ENCODE data around the gene MYMX. TPM values are rescaled to one million over a fixed set of nuclear protein-coding genes. Genes with fewer than 3 reads are reported as not detected.

Gene MYMX
- total and polyA plus RNA-seq, 2 of the 13 experiments (the other 11 are each of a cell fraction or from before 2014, with no cell fraction given), result not detected

DNA sequence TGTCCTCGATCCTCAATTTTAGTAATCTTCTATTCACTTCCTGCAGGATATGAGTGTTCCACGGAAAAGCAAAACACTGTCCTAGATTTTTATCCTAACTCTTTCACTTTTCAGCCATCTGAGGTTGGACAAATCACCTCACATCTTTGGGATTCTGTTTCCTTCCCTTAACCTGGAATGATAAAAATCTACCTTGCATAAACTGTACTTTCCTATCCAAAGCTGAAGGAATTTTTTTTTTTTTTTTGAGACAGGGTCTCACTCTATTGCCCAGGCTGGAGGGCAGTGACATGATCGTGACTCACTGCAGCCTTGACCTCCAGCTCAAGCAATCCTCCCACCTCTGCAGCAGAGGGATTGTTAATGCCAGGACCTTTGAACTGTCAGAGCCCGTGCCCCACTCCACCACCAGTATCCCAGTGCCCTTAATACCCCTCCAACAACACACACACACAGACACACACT lies 37.6 kb upstream of the MYMX start (continued):
- TF ChIP-seq, protein P1, sequence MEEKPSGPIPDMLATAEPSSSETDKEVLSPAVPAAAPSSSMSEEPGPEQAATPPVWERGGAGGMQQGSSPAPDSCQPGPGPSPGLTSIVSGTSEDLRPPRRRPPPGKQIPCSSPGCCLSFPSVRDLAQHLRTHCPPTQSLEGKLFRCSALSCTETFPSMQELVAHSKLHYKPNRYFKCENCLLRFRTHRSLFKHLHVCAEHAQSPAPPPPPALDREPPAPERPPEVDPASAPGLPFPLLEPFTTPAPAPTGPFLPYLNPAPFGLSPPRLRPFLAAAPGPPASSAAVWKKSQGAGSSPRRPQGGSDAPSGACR (CRISPR knock-in tag; IDR thresholded peaks at IDR 0.05), result no peak
- TF ChIP-seq ZNF605 (CRISPR knock-in tag; IDR thresholded peaks at IDR 0.05), result no peak
- no peak for TF ChIP-seq IRX3 (CRISPR knock-in tag; IDR thresholded peaks at IDR 0.05; ENCODE audit: borderline replicate concordance, low read depth)
- TF ChIP-seq, protein P2, sequence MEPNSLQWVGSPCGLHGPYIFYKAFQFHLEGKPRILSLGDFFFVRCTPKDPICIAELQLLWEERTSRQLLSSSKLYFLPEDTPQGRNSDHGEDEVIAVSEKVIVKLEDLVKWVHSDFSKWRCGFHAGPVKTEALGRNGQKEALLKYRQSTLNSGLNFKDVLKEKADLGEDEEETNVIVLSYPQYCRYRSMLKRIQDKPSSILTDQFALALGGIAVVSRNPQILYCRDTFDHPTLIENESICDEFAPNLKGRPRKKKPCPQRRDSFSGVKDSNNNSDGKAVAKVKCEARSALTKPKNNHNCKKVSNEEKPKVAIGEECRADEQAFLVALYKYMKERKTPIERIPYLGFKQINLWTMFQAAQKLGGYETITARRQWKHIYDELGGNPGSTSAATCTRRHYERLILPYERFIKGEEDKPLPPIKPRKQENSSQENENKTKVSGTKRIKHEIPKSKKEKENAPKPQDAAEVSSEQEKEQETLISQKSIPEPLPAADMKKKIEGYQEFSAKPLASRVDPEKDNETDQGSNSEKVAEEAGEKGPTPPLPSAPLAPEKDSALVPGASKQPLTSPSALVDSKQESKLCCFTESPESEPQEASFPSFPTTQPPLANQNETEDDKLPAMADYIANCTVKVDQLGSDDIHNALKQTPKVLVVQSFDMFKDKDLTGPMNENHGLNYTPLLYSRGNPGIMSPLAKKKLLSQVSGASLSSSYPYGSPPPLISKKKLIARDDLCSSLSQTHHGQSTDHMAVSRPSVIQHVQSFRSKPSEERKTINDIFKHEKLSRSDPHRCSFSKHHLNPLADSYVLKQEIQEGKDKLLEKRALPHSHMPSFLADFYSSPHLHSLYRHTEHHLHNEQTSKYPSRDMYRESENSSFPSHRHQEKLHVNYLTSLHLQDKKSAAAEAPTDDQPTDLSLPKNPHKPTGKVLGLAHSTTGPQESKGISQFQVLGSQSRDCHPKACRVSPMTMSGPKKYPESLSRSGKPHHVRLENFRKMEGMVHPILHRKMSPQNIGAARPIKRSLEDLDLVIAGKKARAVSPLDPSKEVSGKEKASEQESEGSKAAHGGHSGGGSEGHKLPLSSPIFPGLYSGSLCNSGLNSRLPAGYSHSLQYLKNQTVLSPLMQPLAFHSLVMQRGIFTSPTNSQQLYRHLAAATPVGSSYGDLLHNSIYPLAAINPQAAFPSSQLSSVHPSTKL (CRISPR knock-in tag; IDR thresholded peaks at IDR 0.05), result peak; percentile 76
- TF ChIP-seq PTBP1 (IDR thresholded peaks at IDR 0.05; ENCODE audit: low read depth, low read length, poor library complexity, severe bottlenecking), result no peak
- TF ChIP-seq HHEX (CRISPR knock-in tag; IDR thresholded peaks at IDR 0.05), result no peak
- peak; percentile 82; the same call in 1 of the 2 replicates for TF ChIP-seq JUNB (CRISPR knock-in tag; IDR thresholded peaks at IDR 0.05; ENCODE audit: borderline replicate concordance)
- no peak for TF ChIP-seq ZBTB37 (CRISPR knock-in tag; IDR thresholded peaks at IDR 0.05)
- TF ChIP-seq TBL1XR1 (IDR thresholded peaks at IDR 0.05; ENCODE audit: borderline replicate concordance, low read length, partially characterized antibody), result no peak
- no peak for TF ChIP-seq PBX3 (CRISPR knock-in tag; IDR thresholded peaks at IDR 0.05; ENCODE audit: borderline replicate concordance)
- 0 out of 2 replicates have a peak, but pooled peaks have one; percentile 2 for TF ChIP-seq CEBPB (IDR thresholded peaks at IDR 0.05; ENCODE audit: borderline replicate concordance, low read depth, low read length)
- no peak for TF ChIP-seq HMGA1 (CRISPR knock-in tag; conservative IDR thresholded peaks at IDR 0.05)
- TF ChIP-seq, protein P3, sequence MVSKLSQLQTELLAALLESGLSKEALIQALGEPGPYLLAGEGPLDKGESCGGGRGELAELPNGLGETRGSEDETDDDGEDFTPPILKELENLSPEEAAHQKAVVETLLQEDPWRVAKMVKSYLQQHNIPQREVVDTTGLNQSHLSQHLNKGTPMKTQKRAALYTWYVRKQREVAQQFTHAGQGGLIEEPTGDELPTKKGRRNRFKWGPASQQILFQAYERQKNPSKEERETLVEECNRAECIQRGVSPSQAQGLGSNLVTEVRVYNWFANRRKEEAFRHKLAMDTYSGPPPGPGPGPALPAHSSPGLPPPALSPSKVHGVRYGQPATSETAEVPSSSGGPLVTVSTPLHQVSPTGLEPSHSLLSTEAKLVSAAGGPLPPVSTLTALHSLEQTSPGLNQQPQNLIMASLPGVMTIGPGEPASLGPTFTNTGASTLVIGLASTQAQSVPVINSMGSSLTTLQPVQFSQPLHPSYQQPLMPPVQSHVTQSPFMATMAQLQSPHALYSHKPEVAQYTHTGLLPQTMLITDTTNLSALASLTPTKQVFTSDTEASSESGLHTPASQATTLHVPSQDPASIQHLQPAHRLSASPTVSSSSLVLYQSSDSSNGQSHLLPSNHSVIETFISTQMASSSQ (IDR thresholded peaks at IDR 0.05; ENCODE audit: low read depth), result no peak
- TF ChIP-seq, protein P3 (CRISPR knock-in tag; IDR thresholded peaks at IDR 0.05; ENCODE audit: borderline replicate concordance), result no peak
- peak; percentile 86 for TF ChIP-seq NR2C2 (CRISPR knock-in tag; IDR thresholded peaks at IDR 0.05; ENCODE audit: borderline replicate concordance)
- TF ChIP-seq RXRA (CRISPR knock-in tag; IDR thresholded peaks at IDR 0.05), result peak; percentile 68; the same call in 1 of the 2 replicates
- TF ChIP-seq CREB1 (IDR thresholded peaks at IDR 0.05), result peak; percentile 45; the same call in 1 of the 2 replicates
- TF ChIP-seq CREB1 (CRISPR knock-in tag; IDR thresholded peaks at IDR 0.05), result no peak
- TF ChIP-seq KDM3A (CRISPR knock-in tag; IDR thresholded peaks at IDR 0.05; ENCODE audit: low read depth), result no peak
